Epithelial cell of esophagus (primary cell): ENCODE results near the gene ABR.

ENCODE experiments used
- DNase-seq: peaks from one replicate; pipeline ENCODE4 v3.0.0; 2010; ENCODE audit warnings: low read depth
- H3K4me3 ChIP-seq: 2 replicates; pipeline ENCODE4 v1.5.1; 2011; ENCODE audit warnings: mild to moderate bottlenecking, low read length, control low read depth
- TF ChIP-seq, protein P1 (sequence below): IDR thresholded peaks from 2 replicates; pipeline ENCODE4 v1.5.1; 2011; ENCODE audit warnings: low read depth, mild to moderate bottlenecking, low read length, control low read depth, inconsistent platforms; ENCODE audit not compliant: insufficient read depth; ENCODE audit errors: missing control alignments

ABR gene

DNA sequence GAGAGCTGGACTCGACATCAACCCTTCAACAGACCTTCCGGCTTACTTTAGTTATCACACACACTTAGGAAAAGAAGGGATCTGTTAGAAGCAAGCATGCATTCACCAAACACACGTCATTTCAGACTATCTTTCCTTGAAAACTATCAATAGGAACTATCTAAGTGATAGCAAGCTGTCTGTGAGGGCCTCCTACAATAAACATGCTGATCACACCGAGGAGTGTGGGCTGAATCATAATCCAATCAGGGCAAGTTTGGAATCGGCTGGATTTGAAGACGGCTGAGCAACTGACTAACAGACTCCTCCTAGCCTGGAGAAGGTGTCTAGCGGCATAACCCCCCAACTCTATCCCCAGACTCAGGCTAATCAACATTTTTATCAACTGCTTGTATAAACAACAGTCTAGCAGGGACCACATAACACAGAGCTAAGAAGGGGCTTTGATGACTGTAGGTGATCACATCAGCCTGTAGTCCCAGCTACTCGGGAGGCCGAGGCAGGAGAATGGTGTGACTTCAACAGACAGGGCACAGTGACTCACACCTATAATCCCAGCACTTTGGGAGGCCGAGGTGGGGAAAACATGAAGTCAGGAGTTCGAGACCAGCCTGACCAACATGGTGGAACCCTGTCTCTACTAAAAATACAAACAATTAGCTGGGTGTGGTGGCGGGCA lies 214.3 kb downstream of the ABR start:
- TF ChIP-seq, protein P1, sequence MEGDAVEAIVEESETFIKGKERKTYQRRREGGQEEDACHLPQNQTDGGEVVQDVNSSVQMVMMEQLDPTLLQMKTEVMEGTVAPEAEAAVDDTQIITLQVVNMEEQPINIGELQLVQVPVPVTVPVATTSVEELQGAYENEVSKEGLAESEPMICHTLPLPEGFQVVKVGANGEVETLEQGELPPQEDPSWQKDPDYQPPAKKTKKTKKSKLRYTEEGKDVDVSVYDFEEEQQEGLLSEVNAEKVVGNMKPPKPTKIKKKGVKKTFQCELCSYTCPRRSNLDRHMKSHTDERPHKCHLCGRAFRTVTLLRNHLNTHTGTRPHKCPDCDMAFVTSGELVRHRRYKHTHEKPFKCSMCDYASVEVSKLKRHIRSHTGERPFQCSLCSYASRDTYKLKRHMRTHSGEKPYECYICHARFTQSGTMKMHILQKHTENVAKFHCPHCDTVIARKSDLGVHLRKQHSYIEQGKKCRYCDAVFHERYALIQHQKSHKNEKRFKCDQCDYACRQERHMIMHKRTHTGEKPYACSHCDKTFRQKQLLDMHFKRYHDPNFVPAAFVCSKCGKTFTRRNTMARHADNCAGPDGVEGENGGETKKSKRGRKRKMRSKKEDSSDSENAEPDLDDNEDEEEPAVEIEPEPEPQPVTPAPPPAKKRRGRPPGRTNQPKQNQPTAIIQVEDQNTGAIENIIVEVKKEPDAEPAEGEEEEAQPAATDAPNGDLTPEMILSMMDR: no peak
- peak; percentile 60 for DNase-seq
- no peak overlapping the region for H3K4me3 ChIP-seq

DNA sequence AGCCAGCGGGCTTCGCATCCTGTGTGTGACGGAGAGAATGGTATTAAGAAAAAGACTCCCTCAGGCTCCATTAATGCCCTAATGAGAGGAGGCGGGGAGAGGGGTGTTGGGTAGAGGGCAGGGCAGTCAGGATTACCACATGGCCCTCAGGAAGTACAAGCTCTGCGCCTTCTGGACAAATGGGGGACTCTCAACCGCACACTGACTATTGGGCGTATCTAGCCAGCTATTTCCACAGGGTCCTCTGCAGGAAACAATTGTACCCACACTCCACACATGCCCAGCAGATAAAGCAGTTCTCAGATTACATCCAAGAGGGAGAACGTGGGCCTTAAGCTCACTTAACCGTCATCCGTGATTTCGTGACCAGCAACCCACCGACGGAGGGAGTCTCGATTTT lies 214.9 kb downstream of the ABR start:
- DNase-seq: no peak
- TF ChIP-seq, protein P1: no peak
- no peak overlapping the region for H3K4me3 ChIP-seq

DNA sequence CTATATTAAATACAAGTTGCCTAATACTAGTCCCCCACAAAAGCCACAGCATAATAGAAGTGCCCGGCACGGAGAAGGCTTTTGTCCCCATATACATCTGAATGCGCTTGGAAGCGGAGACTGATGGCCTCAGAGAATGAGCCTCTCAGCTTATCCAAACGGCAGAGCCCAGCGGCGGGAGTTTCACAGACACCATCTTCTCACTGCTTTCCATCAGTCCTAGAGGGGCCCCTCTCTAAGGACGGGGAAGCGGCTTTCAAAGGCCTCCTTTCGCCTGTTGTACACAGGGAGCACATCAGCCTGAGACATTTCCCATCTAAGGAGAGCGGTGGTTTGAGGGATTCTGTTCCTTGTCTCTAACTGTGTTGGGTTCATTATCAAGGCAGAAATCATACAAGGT lies 217.1 kb downstream of the ABR start:
- TF ChIP-seq, protein P1: no peak
- no peak overlapping the region for H3K4me3 ChIP-seq
- no peak for DNase-seq

DNA sequence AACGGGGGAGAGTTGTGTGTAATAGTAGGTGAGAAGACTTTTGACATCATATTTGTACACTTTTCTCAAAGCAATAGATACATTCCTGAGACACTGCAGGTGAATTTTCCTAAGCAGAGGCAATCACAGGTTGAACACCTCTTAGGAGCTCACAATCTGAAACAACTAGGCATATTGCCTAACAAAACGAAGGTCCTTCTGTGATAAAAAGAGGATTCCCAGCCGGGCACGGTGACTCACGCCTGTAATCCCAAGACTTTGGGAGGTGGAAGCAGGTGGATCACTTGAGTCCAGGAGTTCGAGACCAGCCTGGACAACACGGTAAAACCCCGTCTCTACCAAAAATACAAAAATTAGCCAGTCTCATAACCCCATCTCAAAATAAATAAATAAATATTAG lies 217.6 kb downstream of the ABR start:
- TF ChIP-seq, protein P1: no peak

DNA sequence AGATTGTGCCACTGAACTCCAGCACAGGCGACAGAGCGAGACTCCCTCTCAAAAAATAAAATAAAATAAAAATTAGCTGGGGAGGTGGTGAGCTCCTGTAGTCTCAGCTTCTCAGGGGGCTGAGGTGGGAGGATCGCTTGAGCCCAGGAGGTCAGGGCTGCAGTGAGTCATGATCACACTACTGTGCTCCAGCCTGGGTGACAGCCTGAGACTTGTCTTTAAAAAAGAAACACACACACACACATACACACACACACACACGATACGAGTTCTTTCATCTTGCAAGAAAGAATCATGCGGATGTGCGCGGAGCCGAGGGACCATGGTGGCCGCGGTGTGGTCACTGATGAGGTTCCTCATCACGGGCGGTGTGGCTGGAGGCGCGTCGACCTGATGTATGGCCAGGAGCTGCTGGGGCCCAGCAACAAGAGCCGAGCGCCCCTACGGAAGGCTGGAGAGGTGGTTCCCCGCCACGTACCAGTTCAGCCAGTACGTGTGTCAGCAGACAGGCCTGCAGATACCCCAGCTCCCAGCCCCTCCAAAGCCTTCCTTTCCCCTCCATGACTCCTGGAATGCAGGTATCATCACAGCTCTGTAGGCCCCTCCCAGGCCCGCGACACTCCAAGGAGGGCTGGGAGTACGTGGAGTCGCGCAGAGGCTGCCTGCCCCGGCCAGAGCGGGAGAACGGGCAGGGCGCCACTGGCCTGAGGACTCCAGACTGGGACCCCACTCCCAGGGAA lies 220.9 kb downstream of the ABR start:
- DNase-seq: no peak
- no peak overlapping the region for H3K4me3 ChIP-seq

More for the DNA sequence above, 217.6 kb downstream of the ABR start:
- no peak overlapping the region for H3K4me3 ChIP-seq
- no peak for DNase-seq

DNA sequence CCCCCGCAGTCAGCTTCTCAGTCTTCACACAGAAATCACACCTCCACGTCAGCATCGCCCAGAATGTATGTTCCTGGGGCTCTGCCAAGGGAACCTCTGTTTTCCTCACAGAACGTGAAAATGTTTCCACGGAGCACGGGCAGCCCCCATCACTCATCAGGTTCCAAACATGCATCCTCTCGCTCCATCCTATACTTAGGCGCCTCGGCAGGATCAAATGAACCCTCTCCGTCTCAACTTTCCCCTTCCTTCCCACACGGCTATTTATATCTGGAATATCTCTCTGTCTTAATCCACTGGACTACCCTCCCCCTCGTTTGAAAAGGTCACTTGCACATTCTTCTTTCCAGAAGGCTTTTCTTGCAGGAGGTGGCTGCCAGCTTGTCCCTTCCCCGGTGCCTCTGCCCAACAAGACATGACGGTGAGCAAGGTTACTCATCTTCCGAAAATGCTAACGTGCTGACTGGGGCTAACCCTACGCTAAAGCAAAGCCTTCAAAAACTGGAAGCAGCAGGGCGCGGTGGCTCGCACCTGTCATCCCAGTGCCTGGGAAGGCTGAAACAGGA lies 221.8 kb downstream of the ABR start:
- DNase-seq: no peak
- TF ChIP-seq, protein P1: no peak
- no peak overlapping the region for H3K4me3 ChIP-seq

More for the DNA sequence above, 220.9 kb downstream of the ABR start:
- TF ChIP-seq, protein P1: no peak
